Vagina (tissue), 2 donors: ENCODE measurements around the gene ADGRL1.

ENCODE experiments used
- POLR2A ChIP-seq, 2 donors: fragments of 450-650 bp; IDR thresholded peaks; one replicate each; pipeline ENCODE4 v1.6.1; 2017; ENCODE audit warnings: antibody characterized with exemption in 2 of 2, mild to moderate bottlenecking in 2 of 2, moderate library complexity in 2 of 2
- POLR2AphosphoS5 ChIP-seq, 2 donors: sonication (generic); formaldehyde crosslinking; IDR thresholded peaks; one replicate each; pipeline ENCODE4 v1.9.0; 2017; ENCODE audit warnings: antibody characterized with exemption in 2 of 2, mild to moderate bottlenecking in 2 of 2, low read depth in 1 of 2; ENCODE audit not compliant: insufficient read depth in 1 of 2
- TF ChIP-seq, protein P1 (sequence below), 3 experiments: fragments of 450-650 bp in 2 of 3; fragments of 200-600 bp in 1 of 3; sonication (generic) in 1 of 3; IDR thresholded peaks; one replicate each; pipeline ENCODE4 v1.5.1; 2017 to 2019; ENCODE audit warnings: antibody characterized with exemption in 3 of 3, mild to moderate bottlenecking in 2 of 3, moderate library complexity in 2 of 3

- TF ChIP-seq POLR2A (IDR thresholded peaks at IDR 0.05) (no peak), POLR2AphosphoS5 (IDR thresholded peaks at IDR 0.05; ENCODE audit: insufficient read depth in 1 of 2, low read depth in 1 of 2) (no peak)
- TF ChIP-seq, protein P1, sequence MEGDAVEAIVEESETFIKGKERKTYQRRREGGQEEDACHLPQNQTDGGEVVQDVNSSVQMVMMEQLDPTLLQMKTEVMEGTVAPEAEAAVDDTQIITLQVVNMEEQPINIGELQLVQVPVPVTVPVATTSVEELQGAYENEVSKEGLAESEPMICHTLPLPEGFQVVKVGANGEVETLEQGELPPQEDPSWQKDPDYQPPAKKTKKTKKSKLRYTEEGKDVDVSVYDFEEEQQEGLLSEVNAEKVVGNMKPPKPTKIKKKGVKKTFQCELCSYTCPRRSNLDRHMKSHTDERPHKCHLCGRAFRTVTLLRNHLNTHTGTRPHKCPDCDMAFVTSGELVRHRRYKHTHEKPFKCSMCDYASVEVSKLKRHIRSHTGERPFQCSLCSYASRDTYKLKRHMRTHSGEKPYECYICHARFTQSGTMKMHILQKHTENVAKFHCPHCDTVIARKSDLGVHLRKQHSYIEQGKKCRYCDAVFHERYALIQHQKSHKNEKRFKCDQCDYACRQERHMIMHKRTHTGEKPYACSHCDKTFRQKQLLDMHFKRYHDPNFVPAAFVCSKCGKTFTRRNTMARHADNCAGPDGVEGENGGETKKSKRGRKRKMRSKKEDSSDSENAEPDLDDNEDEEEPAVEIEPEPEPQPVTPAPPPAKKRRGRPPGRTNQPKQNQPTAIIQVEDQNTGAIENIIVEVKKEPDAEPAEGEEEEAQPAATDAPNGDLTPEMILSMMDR (IDR thresholded peaks at IDR 0.05): no peak
These were observed 41.1 kb downstream of the ADGRL1 start for GRCh38 chr19:14164724-14165493.
